BLaER1 treated with 17β-estradiol and CSF1 and Interleukin-3, amounts not matched to agents 10 nM and 100 nM (cell line): ENCODE measurements around the gene NELFCD.
"Not testable (repeated sequence)": the region's sequence is repeated elsewhere in the genome, so short reads cannot be mapped to it uniquely, and the experiment has no call there.

ENCODE experiments used
- H3K27ac ChIP-seq, 11 experiments: shearing (Covaris generic); formaldehyde crosslinking; 2 replicates each; pipeline ENCODE4 v1.8.1; 2022
- H3K27me3 ChIP-seq, 11 experiments: shearing (Covaris generic); formaldehyde crosslinking; 2 replicates each; pipeline ENCODE4 v1.8.1; 2022
- H3K36me3 ChIP-seq, 11 experiments: shearing (Covaris generic); formaldehyde crosslinking; 2 replicates each; pipeline ENCODE4 v1.8.1; 2022
- H3K4me1 ChIP-seq, 10 experiments: shearing (Covaris generic); formaldehyde crosslinking; 2 replicates each; pipeline ENCODE4 v1.8.1; 2022
- H3K4me2 ChIP-seq, 11 experiments: shearing (Covaris generic); formaldehyde crosslinking; 2 replicates each; pipeline ENCODE4 v1.8.1; 2022
- H3K4me3 ChIP-seq, 10 experiments: shearing (Covaris generic); formaldehyde crosslinking; 2 replicates each; pipeline ENCODE4 v1.8.1; 2022
- H3K9ac ChIP-seq, 11 experiments: shearing (Covaris generic); formaldehyde crosslinking; 2 replicates each; pipeline ENCODE4 v1.8.1; 2022
- H3K9me3 ChIP-seq, 11 experiments: shearing (Covaris generic); formaldehyde crosslinking; replicated peaks in 1 of 11; 2 replicates each; pipeline ENCODE4 v1.8.1; 2022
- H4K20me1 ChIP-seq, 11 experiments: shearing (Covaris generic); formaldehyde crosslinking; 2 replicates each; pipeline ENCODE4 v1.8.1; 2022
- Cebpa-rat ChIP-seq, 11 experiments: shearing (Covaris generic); IDR thresholded peaks; 2 replicates each; pipeline ENCODE4 v1.8.1; 2022

NELFCD gene

DNA sequence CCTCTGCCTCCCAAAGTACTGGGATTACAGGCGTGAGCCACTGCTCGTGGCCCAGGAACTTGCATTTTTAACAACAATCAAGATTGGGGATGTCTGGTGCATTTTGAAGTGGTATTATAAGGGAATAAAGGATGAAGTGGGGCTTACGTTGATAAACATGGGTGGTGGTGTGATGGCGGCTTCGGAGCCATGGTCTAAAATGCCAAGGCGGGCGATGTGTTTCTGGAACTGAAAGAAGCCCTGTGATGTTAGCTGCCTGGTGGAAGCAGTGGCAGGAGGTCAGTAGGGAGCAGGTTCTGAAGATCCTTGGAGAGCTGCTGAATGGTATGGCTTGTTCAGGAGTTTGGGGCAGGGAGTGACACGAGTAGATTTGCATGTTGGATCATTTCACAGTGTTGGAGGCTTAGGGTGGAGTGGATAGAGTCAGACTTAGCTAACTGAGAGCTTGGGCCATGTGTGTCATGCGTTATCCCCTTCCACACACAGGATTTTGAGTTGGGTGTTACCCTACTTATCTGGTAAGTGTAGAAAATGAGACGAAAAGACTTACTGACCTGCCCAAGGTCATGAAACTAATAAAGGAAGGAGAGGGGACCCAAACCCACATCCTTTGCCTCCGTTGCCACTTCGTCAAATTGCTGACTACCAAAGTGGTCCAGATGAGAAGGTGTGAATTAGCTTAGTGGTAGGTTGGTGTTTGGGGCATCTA is 1.5 kb downstream of the NELFCD start:
- Histone ChIP-seq H3K9me3 (no peaks in the 10 kb centered on the region), H3K9ac (peak overlapping the region; percentile 91 to 98 (median 97); a peak in 18 of 22 replicates), H3K27ac (peak overlapping the region in 6 of 11 experiments; percentile 91 to 98 (median 98); a peak in 8 of 22 replicates), H3K4me3 (peak overlapping the region; percentile 80 to 94 (median 86)), H4K20me1 (peaks cover 33 to 61% (median 50%) of the 10 kb centered on the region in 11 experiments; a peak in 21 of 22 replicates), H3K4me2 (peak overlapping the region; percentile 77 to 96 (median 89)), H3K36me3 (peaks cover 17 to 47% (median 35%) of the 10 kb centered on the region in 11 experiments), H3K27me3 (no peaks in the 10 kb centered on the region), H3K4me1 (peaks cover 30 to 47% (median 40%) of the 10 kb centered on the region in 10 experiments)
- no peak for TF ChIP-seq Cebpa-rat (IDR thresholded peaks at IDR 0.05)

DNA sequence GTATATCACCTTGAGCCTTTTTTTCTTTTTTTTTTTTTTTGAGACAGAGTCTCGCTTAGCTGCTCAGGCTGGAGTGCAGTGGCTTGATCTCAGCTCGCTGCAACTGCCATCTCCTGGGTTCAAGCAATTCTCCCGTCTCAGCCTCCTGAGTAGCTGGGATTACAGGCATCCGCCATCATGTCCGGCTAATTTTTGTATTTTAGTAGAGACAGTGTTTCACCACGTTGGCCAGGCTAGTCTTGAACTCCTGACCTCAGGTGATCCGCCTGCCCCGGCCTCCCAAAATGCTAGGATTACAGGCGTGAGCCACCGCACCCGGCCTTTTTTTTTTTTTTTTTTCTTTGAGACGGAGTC is 2.0 kb downstream of the NELFCD start:
- peak overlapping the region; percentile 77 to 96 (median 89) for H3K4me2 ChIP-seq
- not testable (repeated sequence) for H3K9me3 ChIP-seq, H3K27me3 ChIP-seq, H3K27ac ChIP-seq, H3K9ac ChIP-seq
- peaks cover 22 to 52% (median 41%) of the 10 kb centered on the region in 11 experiments for H3K36me3 ChIP-seq
- peaks cover 30 to 47% (median 40%) of the 10 kb centered on the region in 10 experiments for H3K4me1 ChIP-seq
- peaks cover 33 to 67% (median 55%) of the 10 kb centered on the region in 11 experiments; a peak in 21 of 22 replicates for H4K20me1 ChIP-seq
- H3K4me3 ChIP-seq: peak overlapping the region in 4 of 10 experiments; percentile 83 to 93 (median 88); a peak in 3 of 20 replicates

- Histone ChIP-seq H3K4me1 (peaks cover 30 to 47% (median 40%) of the 10 kb centered on the region in 10 experiments), H3K27ac (no peak overlapping the region)
These were observed 3.6 kb downstream of the NELFCD start for GRCh38 chr20:58984691-58985090.

GRCh38 chr20:58985656-58986055 is 4.6 kb downstream of the NELFCD start:
- Histone ChIP-seq H4K20me1 (peaks cover 33 to 87% (median 68%) of the 10 kb centered on the region in 11 experiments; a peak in 21 of 22 replicates), H3K9me3 (no peaks in the 10 kb centered on the region), H3K9ac (no peak overlapping the region), H3K4me2 (0 out of 22 replicates have a peak overlapping the region, but pooled peaks of 1 of the 11 experiments have one; percentile 9), H3K4me3 (no peak overlapping the region), H3K4me1 (peaks cover 26 to 39% (median 36%) of the 10 kb centered on the region in 10 experiments), H3K27ac (no peak overlapping the region), H3K36me3 (peaks cover 48 to 78% (median 66%) of the 10 kb centered on the region in 11 experiments), H3K27me3 (no peaks in the 10 kb centered on the region)
- no peak for TF ChIP-seq Cebpa-rat (IDR thresholded peaks at IDR 0.05)

More at GRCh38 chr20:58984691-58985090, 3.6 kb downstream of the NELFCD start:
- H3K9ac ChIP-seq: no peak overlapping the region
- H3K36me3 ChIP-seq: peaks cover 38 to 68% (median 57%) of the 10 kb centered on the region in 11 experiments
- H3K27me3 ChIP-seq: no peaks in the 10 kb centered on the region
- H4K20me1 ChIP-seq: peaks cover 33 to 79% (median 63%) of the 10 kb centered on the region in 11 experiments; a peak in 21 of 22 replicates
- peak overlapping the region in 9 of 11 experiments; percentile 33 to 95 (median 89); a peak in 13 of 22 replicates for H3K4me2 ChIP-seq
- H3K9me3 ChIP-seq: no peaks in the 10 kb centered on the region
- TF ChIP-seq Cebpa-rat (IDR thresholded peaks at IDR 0.05): no peak
- no peak overlapping the region for H3K4me3 ChIP-seq

- peaks cover 56 to 86% (median 74%) of the 10 kb centered on the region in 11 experiments for H3K36me3 ChIP-seq
- peaks cover 25 to 37% (median 35%) of the 10 kb centered on the region in 10 experiments for H3K4me1 ChIP-seq
- TF ChIP-seq Cebpa-rat (IDR thresholded peaks at IDR 0.05): no peak
- H3K4me3 ChIP-seq: no peak overlapping the region
- H4K20me1 ChIP-seq: peaks cover 37 to 93% (median 76%) of the 10 kb centered on the region in 11 experiments; a peak in 21 of 22 replicates
- H3K9me3 ChIP-seq: no peaks in the 10 kb centered on the region
- H3K27ac ChIP-seq: no peak overlapping the region
- H3K9ac ChIP-seq: no peak overlapping the region
- H3K27me3 ChIP-seq: no peaks in the 10 kb centered on the region
- no peak overlapping the region for H3K4me2 ChIP-seq
These were observed 5.4 kb downstream of the NELFCD start for GRCh38 chr20:58986286-58986967.

DNA sequence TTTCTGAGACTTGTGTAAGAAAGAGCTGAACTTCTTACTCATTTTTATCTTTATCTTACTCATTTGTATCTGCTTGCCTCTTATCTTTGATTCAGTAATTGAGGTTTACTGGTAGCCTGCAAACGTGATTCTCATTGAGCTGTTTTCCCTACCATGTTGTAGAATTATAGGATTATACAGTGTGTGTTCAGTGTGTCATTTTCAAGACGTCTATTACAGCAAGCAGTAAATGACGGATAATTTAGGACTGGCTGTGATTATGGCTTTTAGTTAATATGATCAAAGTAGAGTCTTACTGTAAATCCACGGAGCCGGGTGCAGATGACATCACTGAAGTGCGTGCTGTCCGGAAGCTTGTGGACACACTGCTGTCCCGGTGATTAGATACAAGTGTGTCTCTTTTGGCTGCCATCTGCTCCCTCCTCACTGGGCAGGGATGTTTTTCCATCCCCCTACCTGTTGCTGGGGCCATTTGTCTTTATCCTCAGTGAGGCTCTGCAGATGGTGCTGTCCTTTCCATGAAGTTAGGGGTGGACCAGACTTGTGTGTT is 6.0 kb downstream of the NELFCD start:
- Histone ChIP-seq H3K9me3 (no peaks in the 10 kb centered on the region), H3K4me3 (no peak overlapping the region), H3K27ac (no peak overlapping the region), H4K20me1 (peaks cover 39 to 94% (median 76%) of the 10 kb centered on the region in 11 experiments; a peak in 21 of 22 replicates), H3K27me3 (no peaks in the 10 kb centered on the region), H3K4me1 (peaks cover 24 to 35% (median 32%) of the 10 kb centered on the region in 10 experiments), H3K4me2 (no peak overlapping the region), H3K36me3 (peaks cover 62 to 92% (median 80%) of the 10 kb centered on the region in 11 experiments), H3K9ac (no peak overlapping the region)
- no peak for TF ChIP-seq Cebpa-rat (IDR thresholded peaks at IDR 0.05)

DNA sequence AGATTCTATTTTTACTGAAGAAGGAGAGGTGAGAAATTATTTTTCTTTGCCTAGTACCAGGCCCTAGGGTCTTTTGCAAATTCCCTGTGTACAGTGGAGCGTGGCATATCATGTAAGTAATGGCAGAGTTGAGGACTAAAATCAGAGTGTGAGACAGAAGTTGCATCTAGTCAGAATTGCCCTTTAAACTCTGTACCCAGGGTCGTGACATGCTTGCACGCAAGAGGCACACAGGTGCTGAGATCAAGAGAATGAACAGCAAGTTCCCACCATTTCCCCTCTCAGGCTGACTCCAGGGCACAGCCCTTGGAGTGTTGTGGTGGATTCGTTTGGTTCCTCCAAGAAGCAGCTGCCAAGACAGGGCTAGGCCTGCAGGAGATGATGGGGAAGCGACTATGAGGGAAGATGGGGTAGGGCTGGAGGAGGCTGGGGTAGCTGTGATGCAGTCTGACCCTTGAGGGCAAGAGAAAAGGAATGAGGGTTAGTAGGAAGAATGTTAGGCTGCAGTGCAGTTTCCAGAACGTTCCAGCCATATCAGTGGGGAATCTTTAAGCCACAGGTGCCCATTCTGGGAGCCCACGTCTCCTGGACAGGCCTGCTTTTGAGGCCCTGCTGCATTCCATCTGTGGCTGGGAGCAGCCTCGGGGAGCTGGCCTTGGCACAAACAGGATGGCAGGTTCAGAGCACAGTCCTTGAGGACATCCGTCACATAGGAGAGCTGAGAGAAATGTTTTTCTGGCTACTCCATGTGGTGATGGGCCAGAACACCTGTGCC is 6.9 kb downstream of the NELFCD start:
- H3K9me3 ChIP-seq: no peaks in the 10 kb centered on the region
- TF ChIP-seq Cebpa-rat (IDR thresholded peaks at IDR 0.05): no peak
- H3K4me2 ChIP-seq: no peak overlapping the region
- peaks cover 48 to 94% (median 84%) of the 10 kb centered on the region in 11 experiments; a peak in 21 of 22 replicates for H4K20me1 ChIP-seq
- peaks cover 14 to 26% (median 23%) of the 10 kb centered on the region in 10 experiments for H3K4me1 ChIP-seq
- peaks cover 71 to 95% (median 90%) of the 10 kb centered on the region in 11 experiments for H3K36me3 ChIP-seq
- no peak overlapping the region for H3K9ac ChIP-seq
- no peak overlapping the region for H3K27ac ChIP-seq
- H3K4me3 ChIP-seq: no peak overlapping the region
- no peaks in the 10 kb centered on the region for H3K27me3 ChIP-seq

DNA sequence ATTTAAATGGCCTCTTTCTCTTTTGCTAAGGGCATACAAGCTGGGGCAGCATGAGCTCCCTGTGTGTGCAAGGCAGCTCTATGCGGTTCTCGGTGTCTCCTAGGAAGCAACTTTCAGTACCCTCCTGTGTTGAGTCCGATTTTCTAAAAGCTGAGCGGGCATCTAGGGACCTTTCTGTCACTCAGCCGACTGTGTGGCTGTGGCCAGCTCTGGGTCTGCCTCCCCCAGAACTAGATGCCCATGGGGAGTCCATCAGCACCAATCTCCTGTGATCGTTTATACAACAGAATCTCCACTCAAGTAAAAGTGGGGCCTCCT is 7.5 kb downstream of the NELFCD start:
- H3K36me3 ChIP-seq: peaks cover 77 to 100% (median 95%) of the 10 kb centered on the region in 11 experiments
- H3K9ac ChIP-seq: no peak overlapping the region
- peaks cover 9 to 20% (median 17%) of the 10 kb centered on the region in 10 experiments for H3K4me1 ChIP-seq
- TF ChIP-seq Cebpa-rat (IDR thresholded peaks at IDR 0.05): no peak
- no peak overlapping the region for H3K4me3 ChIP-seq
- H3K27ac ChIP-seq: no peak overlapping the region
- H3K4me2 ChIP-seq: no peak overlapping the region
- H3K9me3 ChIP-seq: no peaks in the 10 kb centered on the region
- no peaks in the 10 kb centered on the region for H3K27me3 ChIP-seq
- peaks cover 54 to 94% (median 85%) of the 10 kb centered on the region in 11 experiments; a peak in 21 of 22 replicates for H4K20me1 ChIP-seq
